Heart left ventricle (tissue), 13 donors: ENCODE results near the gene LTO1.

Experiments used
- POLR2A ChIP-seq, 2 donors: fragments of 450-650 bp; IDR thresholded peaks; one replicate each; pipeline ENCODE4 v1.6.1; 2017; ENCODE audit warnings: antibody characterized with exemption in 2 of 2, mild to moderate bottlenecking in 2 of 2, moderate library complexity in 2 of 2
- TF ChIP-seq, protein P1 (sequence below), 12 donors: fragments of 200-600 bp; sonication (generic) in 4 of 12; IDR thresholded peaks; one replicate each; pipeline versions ENCODE4 v1.5.0 to v1.8.0; 2018 to 2022; ENCODE audit warnings: antibody characterized with exemption in 12 of 12, mild to moderate bottlenecking in 5 of 12
- donor health status: ischemic (EF 13 %, LVEDD 7.1; RV severe dilation, severe dysfunction).
- donor health status: DM: no; HTN: yes; CAD: no.
- donor health status: DM: no; HTN: no; CAD: no.
- donor health status: ischemic (EF 25% LVEDD 6.9; RV normal size, moderate dysfunction).
- donor health status: ischemic (EF 25% LVEDD 5.7; RV mildly dilated, moderate dysfunction).
- donor health status: ischemic (EF 35%, LVEDD 5.7; RV mildly dilated, moderate dysfunction).
- donor health status: nonischemic (EF 11% LVEDD 7.7; RV severe dilation, severe dysfunction).
- donor health status: DM: yes; HTN: yes; CAD: no.
- donor health status: PGD.
- donor health status: ischemic (EF 29% LVEDD 5.4; RV normal size, mild dysfunction).
- donor health status: nonischemic (EF 23%, LVEDD 6.1; RV moderate dilation, normal function).

DNA sequence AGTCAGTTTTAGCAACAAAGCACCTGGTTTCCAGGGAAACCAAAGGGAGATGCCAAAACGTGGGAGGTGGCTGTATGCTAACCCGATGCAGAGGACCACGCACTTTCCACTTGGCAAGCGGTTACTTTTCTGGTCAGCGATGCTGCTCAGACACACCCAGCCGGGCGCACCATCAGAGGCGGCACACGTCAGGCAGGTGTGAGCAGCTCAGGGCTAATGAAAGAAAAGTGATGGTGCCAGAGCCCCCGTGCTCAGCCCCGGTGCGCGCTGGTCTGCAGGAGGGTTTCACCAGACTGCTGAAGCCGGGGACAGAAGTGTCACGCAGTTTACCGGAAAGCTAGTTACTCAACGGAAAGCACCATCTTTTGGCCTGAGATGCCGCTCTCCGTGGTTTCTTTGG, 5.7 kb downstream of the LTO1 start:
- TF ChIP-seq POLR2A (IDR thresholded peaks at IDR 0.05): no peak
- TF ChIP-seq, protein P1, sequence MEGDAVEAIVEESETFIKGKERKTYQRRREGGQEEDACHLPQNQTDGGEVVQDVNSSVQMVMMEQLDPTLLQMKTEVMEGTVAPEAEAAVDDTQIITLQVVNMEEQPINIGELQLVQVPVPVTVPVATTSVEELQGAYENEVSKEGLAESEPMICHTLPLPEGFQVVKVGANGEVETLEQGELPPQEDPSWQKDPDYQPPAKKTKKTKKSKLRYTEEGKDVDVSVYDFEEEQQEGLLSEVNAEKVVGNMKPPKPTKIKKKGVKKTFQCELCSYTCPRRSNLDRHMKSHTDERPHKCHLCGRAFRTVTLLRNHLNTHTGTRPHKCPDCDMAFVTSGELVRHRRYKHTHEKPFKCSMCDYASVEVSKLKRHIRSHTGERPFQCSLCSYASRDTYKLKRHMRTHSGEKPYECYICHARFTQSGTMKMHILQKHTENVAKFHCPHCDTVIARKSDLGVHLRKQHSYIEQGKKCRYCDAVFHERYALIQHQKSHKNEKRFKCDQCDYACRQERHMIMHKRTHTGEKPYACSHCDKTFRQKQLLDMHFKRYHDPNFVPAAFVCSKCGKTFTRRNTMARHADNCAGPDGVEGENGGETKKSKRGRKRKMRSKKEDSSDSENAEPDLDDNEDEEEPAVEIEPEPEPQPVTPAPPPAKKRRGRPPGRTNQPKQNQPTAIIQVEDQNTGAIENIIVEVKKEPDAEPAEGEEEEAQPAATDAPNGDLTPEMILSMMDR (IDR thresholded peaks at IDR 0.05): no peak
